Ishikawa (cell line): Measurements from ENCODE around the gene PLA2G2D.

Source experiments
- CEBPB ChIP-seq: IDR thresholded peaks from 2 replicates; pipeline ENCODE4 v1.6.1; 2012
- EGR1 ChIP-seq: IDR thresholded peaks from 2 replicates; pipeline ENCODE4 v1.6.1; 2012
- YY1 ChIP-seq: IDR thresholded peaks from 2 replicates; pipeline ENCODE4 v1.6.1; 2012; ENCODE audit warnings: low read depth
- TF ChIP-seq, protein P1 (sequence below): IDR thresholded peaks from 2 replicates; pipeline ENCODE4 v1.6.1; 2012; ENCODE audit warnings: low read depth, mild to moderate bottlenecking
- TF ChIP-seq, protein P2 (sequence below): IDR thresholded peaks from 2 replicates; pipeline ENCODE4 v1.6.1; 2012

DNA sequence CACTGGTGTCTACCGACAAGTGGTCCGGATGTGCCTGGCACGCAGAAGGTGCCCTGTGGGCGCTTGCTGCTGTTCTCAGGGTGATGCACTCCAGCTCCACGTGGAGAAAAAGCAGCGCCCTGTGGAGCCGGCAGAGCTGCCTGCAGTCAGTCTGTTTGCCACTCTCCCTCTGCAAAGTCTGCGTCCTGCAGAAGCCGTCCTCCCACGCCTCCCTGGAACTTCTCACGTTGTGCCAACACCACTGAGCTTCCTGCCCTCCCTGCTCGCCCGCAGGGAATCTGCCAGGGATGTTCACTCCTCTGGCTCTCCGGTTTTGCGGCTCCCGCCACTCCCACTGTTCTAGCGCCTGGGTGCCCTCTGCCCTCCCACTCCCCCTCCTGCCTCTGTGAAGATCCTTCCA is 46.7 kb upstream of the PLA2G2D start:
- TF ChIP-seq, protein P1, sequence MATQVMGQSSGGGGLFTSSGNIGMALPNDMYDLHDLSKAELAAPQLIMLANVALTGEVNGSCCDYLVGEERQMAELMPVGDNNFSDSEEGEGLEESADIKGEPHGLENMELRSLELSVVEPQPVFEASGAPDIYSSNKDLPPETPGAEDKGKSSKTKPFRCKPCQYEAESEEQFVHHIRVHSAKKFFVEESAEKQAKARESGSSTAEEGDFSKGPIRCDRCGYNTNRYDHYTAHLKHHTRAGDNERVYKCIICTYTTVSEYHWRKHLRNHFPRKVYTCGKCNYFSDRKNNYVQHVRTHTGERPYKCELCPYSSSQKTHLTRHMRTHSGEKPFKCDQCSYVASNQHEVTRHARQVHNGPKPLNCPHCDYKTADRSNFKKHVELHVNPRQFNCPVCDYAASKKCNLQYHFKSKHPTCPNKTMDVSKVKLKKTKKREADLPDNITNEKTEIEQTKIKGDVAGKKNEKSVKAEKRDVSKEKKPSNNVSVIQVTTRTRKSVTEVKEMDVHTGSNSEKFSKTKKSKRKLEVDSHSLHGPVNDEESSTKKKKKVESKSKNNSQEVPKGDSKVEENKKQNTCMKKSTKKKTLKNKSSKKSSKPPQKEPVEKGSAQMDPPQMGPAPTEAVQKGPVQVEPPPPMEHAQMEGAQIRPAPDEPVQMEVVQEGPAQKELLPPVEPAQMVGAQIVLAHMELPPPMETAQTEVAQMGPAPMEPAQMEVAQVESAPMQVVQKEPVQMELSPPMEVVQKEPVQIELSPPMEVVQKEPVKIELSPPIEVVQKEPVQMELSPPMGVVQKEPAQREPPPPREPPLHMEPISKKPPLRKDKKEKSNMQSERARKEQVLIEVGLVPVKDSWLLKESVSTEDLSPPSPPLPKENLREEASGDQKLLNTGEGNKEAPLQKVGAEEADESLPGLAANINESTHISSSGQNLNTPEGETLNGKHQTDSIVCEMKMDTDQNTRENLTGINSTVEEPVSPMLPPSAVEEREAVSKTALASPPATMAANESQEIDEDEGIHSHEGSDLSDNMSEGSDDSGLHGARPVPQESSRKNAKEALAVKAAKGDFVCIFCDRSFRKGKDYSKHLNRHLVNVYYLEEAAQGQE = no peak
- TF ChIP-seq CEBPB (no peak), EGR1 (no peak), YY1 (no peak)
- TF ChIP-seq, protein P2, sequence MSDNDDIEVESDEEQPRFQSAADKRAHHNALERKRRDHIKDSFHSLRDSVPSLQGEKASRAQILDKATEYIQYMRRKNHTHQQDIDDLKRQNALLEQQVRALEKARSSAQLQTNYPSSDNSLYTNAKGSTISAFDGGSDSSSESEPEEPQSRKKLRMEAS = no peak
